ENCODE results near the gene TBC1D19.

The TBC1D19 gene

DNA sequence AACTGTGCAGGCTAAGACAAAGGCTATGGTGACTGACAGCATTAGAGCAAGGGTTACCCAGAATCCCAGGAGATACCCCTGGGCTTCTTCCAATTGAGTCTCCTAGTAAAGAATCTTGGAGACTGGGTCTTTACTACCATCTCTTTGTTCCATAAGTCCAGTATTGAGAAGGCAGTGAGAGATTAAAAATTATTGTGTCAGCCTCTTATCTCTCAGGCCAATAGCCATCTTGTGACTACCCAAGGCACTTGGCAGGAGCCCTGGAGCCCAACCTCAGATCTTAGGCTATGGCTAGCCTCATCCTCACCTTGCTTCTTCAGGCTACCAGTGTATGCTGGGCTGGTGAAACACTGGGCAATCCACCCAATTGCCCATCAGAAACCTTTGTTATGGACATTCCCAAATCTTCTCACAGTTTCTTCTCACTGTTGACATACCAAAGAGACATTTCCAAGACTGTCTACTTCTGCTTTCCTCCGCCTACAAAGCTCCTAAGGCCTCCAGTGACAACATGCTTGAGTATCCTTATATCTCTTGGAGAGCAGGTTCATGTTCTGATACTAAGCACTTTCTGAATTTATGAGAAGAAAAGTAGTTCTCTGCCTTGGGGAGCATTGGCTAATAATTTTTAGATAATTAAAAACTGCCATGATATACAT lies 200.5 kb downstream of the TBC1D19 start:
- peak; percentile 11 to 69 (median 54) for DNase-seq

DNA sequence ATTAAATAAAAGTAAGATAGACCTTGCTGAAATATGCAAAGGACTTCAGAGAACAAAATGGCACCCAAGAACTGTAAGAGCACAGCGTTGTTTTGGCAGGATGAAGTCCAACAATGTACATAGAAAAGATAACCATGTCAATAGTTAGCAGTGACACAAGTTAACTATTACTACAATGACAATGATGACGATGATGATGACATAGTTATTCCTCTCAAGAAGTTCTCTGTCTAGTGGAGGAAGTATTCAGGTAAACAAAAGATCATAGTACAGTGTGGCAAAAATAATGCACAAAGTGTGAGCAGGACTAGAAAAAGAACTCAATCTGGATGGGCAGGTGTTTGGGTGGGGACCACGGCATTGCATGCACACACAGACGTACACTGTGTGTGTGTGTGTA lies 201.4 kb downstream of the TBC1D19 start:
- DNase-seq = no peak

DNA sequence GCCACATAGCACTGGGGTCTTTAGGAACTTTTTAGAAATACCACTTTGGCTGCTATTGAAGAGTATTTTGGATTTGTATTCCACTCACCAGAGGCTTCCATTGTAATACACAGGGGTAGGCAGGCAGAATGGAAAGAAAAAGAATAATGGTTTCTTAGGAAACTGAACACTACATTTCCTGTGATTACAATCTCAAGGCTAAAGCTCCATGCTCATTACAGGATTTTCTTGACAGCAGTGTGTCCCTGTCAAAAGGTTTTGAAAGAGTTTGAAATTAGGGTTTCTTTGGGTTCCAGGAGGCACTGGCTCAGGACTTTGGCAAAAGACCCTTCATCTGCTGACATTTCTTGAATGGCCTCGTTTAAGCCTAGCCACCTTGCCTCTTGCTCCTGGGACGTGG lies 201.9 kb downstream of the TBC1D19 start:
- DNase-seq = no peak

DNA sequence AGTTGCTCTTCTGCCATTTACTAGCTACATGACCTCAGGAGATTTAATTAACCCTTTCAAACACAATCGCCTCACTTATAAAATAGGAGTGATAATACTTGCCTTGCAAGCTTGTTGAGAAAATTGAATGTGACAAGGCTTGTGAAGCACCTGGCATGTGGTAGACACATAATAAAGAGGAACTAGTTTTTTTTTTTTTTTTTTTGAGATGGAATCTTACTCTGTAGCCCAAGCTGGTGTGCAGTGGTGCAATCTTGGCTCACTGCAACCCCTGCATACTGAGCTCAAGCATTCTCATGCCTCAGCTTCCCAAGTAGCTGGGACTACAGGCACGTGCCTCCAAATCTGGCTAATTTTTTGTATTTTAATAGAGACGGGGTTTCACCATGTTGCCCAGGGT lies 203.0 kb downstream of the TBC1D19 start:
- peak in 1 of 4 experiments; percentile 26 for DNase-seq

DNA sequence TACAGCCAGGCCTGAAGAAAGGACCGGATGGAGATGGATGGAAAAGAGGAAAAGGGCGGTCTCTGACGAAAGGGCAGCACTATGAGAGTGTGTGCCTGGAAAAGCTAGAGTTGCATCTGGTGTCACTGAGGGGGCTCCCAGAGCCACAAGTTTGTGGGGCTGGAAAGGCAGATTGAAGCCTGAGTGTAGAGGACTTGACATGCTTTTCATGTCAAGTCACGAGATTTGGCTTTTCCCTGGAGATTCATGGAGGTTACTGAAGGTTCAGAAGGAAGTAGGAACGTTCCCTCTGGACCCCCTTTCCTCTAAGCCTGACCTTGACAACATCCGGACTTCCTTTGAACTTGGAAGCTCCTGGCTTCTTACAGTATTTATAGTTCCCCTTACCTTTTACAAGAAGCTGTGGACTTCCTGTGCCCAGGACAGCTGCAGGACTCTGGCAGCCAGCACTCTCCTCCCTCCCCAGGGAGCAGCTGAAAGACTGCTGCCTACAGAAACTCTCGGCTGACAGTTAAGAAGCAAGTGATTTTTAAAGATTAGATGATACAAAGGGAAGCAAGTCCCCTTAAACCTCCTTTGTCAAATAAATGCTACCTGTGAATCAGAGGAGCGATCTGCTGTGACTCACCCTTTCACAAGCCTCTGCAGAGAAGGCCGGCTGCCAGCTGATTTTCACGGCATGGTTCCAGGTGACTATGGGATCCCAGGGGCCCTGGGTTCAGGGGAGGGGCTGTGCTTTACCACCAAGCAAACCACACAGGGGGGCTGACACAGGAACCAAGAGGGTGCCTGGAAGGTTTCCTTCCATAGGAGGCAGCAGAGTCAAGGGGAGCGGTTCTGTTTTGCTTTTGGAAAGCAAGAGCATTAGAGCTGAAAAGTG lies 203.8 kb downstream of the TBC1D19 start:
- peak in 1 of 4 experiments; percentile 23 for DNase-seq

DNA sequence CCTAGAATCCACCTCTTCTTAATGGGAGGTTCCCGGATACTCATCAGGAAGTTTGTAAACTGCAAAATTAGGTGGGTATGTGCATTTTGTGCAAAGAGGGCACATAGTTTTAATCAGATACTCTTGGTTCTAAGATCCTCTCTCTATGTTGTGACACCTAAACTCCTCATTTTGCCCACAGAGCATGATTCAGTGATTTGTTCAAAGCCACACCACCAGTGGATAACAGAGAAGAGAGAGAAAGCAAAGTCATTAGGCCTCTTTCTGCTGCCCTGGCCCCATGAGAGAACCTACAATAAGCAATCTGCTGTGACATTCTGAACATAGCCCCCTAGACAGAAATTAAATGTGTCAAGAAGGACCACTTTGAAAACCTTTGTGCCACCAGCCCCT lies 204.5 kb downstream of the TBC1D19 start:
- no peak for DNase-seq

DNA sequence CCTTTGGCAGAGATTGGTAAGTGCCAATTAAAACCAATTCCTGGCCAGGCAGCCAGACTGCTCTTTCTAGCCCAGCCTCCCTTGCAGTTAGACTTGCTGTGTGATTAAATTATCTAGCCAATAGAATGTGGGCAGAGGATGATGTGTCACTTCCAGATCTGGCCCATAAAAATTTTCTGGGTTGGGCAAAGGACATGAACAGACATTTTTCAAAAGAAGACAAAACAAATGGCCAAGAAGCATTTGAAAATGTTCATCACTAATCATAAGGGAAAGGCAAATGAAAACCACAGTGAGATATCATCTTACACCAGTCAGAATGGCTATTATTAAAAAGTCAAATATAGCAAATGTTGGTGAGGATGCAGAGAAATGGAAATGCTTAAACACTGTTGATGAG lies 205.3 kb downstream of the TBC1D19 start:
- no peak for DNase-seq

DNA sequence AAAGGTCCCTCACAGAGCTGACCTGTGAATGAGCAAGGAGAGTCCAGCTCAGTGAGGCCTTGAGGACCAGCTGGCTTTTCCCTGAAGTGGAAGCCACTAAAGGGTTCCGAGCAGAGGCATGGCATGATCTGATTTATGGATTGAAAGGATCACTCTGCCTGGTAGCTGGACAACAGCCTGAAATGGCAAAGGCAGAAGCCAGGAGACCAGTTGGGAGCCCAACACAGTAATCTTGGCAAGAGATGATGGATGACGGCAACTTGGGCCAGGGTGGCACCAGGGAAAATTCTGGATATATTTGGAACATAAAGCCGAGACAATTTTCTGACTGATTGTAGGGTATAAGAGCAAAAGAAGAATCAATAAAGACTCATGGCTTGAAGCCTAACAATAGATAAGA lies 207.5 kb downstream of the TBC1D19 start:
- DNase-seq = no peak

DNA sequence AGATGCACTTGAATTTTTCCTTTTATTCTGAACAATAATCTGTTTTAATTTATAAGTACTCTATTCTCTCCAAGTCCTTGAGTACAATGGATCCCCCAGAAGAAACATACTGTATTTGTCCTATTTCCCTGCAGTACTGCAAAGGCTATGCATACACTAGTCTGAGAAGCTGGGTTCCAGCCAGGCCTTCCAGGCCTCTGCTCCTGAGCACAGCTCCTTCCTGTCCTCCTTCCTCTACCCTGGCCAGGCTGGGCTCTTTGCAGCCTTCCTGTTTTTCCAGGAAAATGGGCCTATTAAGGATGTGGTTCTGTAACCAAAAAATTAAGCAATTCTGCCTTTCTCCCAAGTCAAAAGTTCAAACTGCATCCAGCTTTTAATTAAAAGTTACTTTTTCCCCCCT lies 208.8 kb downstream of the TBC1D19 start:
- peak in 2 of 4 experiments; percentile 26 to 29 for DNase-seq

DNA sequence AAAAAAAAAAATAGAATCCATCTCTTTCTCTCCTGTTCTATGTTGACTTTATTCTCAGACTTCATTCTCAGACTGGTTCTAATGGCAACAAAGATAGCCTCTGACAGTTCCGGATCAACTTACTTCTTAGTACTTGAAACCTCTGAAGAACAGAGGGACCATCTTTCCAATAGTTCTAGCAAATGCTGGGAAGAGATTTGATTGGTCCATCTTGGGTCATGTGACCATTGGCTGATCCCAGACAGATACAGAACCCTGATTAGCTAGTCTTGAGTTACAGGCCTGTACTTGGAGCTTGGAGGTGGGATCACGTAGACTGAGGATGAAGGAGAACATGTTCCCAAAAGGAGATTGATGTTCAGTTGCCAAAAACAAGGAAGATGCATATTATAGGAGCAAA lies 209.9 kb downstream of the TBC1D19 start:
- no peak for DNase-seq

DNA sequence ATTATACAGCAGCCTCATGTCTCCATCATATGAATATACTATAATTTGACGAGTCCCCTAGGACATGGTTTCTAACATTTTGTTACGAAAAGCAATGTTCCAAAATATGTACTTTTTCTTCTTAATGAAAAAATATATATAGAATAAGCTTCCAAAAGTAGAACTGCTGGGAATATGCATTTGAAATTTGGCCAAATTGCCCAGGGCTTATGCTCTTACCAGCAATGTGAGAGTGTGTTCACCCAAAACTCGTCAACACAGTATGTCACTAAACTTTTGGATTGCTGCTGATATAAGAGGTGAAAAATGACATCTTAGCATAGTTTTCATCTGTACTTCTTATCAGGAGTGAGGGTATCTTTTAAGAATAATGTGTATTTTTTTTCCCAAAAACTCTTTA lies 212.2 kb downstream of the TBC1D19 start:
- no peak for DNase-seq

DNA sequence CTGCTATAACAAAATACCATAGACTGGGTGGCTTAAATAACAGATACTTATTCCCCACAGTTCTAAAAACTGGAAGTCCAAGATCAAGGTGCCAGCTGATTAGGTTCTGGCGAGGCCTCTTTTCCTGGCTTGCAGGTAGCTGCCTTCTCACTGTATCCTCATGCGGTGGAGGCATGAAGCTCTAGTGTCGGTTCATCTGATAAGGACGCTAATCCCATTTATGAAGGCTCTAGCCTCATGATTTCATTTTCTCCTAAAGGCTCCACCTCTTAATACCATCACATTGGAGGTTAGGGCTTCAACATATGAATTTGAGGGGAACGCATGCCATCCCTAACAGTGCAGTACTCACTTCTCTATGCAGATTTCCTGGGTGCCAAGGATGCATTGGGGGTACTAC lies 218.9 kb downstream of the TBC1D19 start:
- DNase-seq = no peak

DNA sequence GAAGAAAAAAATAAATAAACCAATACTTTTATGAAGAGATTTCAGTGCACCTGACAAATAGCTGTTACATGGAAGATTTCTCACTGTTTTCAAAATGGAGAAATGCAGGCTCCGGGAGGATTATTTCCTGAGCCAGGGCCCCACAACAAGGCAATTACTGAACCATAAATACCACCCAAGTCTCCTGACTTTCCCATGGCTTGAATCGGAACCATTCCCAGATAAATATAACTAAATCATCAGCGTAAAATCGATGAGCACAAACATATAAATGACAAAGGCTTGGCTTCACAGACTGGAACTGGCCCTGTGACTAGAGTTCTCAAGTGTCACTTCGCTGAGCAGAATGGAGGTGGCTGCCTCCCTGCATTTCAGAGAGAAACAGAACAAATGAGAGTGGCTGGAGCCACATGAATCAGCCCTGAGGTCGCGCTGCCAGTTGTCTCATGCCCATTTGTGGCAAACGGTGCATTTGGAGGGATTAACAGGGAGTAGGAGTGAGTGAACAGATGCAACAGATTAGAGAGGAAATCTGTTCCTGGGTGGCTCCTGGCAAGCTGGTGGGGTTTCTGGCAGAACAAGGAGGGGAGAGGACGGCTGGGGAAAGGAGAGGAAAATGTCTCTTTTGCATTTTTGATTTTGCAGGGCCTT lies 219.5 kb downstream of the TBC1D19 start:
- no peak for DNase-seq

DNA sequence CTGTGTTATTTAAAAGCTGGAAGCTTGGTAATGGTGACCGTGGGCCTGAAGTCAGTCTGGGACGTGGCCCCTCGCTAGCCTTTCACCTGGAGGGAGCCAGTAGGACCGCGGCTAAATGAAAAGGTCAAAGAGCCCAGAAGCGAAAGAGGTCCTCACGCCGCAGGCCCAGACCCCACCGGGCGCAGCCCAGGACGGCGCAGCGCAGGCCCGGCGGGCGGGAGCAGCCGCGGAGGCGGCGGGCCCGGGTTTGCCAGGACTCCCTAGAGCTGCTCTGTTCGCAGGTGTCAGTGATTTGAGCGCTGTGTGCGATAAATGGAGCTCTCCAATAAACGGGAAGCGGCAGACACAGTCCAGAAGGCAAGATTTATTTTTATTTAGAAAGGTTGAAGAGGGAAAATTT lies 220.6 kb downstream of the TBC1D19 start:
- no peak for DNase-seq

DNA sequence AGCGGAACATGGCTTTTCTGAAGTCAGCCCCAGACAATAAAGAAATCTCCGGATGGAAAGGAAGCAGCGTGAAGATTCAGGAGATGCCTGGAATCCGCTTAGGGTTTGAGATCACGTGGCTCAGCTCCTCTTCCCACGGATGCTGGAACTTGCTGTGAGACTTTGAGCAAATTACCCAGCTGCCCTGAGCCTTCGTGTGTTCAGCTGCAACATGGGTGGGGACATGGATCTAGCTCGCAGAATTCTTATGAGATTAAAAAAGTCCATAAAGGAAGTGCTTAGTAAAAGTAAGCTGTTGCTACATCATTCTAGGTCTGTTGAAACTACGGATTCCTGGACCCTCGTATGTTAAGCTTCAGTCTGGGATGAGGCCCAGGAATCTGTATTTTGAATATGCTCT lies 221.0 kb downstream of the TBC1D19 start:
- no peak for DNase-seq
